GM21825 (cell line): ENCODE results near the gene USH1C.

ENCODE experiments used
- ATAC-seq: cut with Tn5 transposase; IDR thresholded peaks from one replicate; pipeline ENCODE4 v1.9.1; 2021; ENCODE audit warnings: mild to moderate bottlenecking, moderate library complexity; ENCODE audit not compliant: unreplicated experiment

Gene USH1C

GRCh38 chr11:17544181-17544622 is at the start of gene USH1C:
TSS of gene USH1C (minus strand) at chr11:17544416. CDS start at chr11:17544307, 109 bp downstream.
- no peak for ATAC-seq

GRCh38 chr11:17593466-17594245 is 49.4 kb upstream of the USH1C start:
- ATAC-seq, result no peak

GRCh38 chr11:17591293-17591692 is 47.1 kb upstream of the USH1C start:
- no peak for ATAC-seq

- no peak for ATAC-seq
Observed at GRCh38 chr11:17590463-17590862, 46.2 kb upstream of the USH1C start.

GRCh38 chr11:17588721-17589120 is 44.5 kb upstream of the USH1C start:
- no peak for ATAC-seq

- ATAC-seq, result no peak
Observed at GRCh38 chr11:17588166-17588565, 44.0 kb upstream of the USH1C start.

GRCh38 chr11:17585911-17586695 is 41.9 kb upstream of the USH1C start:
- no peak for ATAC-seq

- no peak for ATAC-seq
Observed at GRCh38 chr11:17581732-17582053, 37.5 kb upstream of the USH1C start.

- no peak for ATAC-seq
Observed at GRCh38 chr11:17581036-17581731, 37.0 kb upstream of the USH1C start.

- no peak for ATAC-seq
Observed at GRCh38 chr11:17580271-17580670, 36.1 kb upstream of the USH1C start.

- no peak for ATAC-seq
Observed at GRCh38 chr11:17579451-17579850, 35.2 kb upstream of the USH1C start.

- ATAC-seq, result no peak
Observed at GRCh38 chr11:17578958-17579357, 34.7 kb upstream of the USH1C start.

- ATAC-seq, result no peak
Observed at GRCh38 chr11:17578296-17578695, 34.1 kb upstream of the USH1C start.

- ATAC-seq, result no peak
Observed at GRCh38 chr11:17575431-17576425, 31.5 kb upstream of the USH1C start.

- no peak for ATAC-seq
Observed at GRCh38 chr11:17574141-17575091, 30.2 kb upstream of the USH1C start.

- ATAC-seq, result no peak
Observed at GRCh38 chr11:17573526-17573925, 29.3 kb upstream of the USH1C start.

- ATAC-seq, result no peak
Observed at GRCh38 chr11:17572791-17573460, 28.7 kb upstream of the USH1C start.

- ATAC-seq, result no peak
Observed at GRCh38 chr11:17572359-17572690, 28.1 kb upstream of the USH1C start.
